Fibroblast of pulmonary artery (primary cell): ENCODE results near the gene GOLGA2.
"Not testable (repeated sequence)": the region's sequence is repeated elsewhere in the genome, so short reads cannot be mapped to it uniquely, and the experiment has no call there.

Source experiments
- DNase-seq: peaks from one replicate; pipeline ENCODE4 v3.0.0-alpha.2; 2010; ENCODE audit warnings: low read depth
- H3K4me3 ChIP-seq: replicated peaks from 2 replicates; pipeline ENCODE4 v1.5.1; 2011; ENCODE audit warnings: low read depth, mild to moderate bottlenecking, control low read depth, low read length, moderate library complexity
- TF ChIP-seq, protein P1 (sequence below): IDR thresholded peaks from 2 replicates; pipeline ENCODE4 v1.5.1; 2011; ENCODE audit warnings: mild to moderate bottlenecking, control low read depth, low read length, inconsistent platforms; ENCODE audit errors: missing control alignments

Gene GOLGA2

DNA sequence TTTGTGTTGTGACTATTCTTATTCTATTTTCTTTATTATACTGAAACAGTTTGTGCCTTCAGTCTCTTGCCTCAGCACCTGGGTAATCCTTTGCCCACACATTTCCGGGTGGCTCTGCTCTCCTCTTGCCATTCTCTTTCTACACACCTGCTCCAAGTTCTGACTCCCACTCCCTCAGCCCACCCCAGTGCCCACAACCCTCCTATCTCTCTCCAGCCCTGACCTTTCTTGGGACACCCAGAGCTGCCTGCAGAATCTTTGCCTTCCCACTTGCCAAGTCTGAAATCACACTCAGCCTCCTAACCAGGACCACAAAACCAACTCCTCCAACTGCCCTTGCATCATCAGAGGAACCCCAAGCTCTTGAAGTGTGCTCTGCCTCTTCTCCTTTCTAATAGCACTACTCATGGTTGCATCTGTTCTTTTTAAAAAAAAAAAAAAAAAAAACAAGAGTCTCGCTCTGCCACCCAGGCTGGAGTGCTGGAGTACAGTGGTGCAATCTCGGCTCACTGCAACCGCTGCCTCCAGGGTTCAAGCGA lies 4.3 kb upstream of the GOLGA2 start:
- H3K4me3 ChIP-seq, result no peak overlapping the region
- TF ChIP-seq, protein P1, sequence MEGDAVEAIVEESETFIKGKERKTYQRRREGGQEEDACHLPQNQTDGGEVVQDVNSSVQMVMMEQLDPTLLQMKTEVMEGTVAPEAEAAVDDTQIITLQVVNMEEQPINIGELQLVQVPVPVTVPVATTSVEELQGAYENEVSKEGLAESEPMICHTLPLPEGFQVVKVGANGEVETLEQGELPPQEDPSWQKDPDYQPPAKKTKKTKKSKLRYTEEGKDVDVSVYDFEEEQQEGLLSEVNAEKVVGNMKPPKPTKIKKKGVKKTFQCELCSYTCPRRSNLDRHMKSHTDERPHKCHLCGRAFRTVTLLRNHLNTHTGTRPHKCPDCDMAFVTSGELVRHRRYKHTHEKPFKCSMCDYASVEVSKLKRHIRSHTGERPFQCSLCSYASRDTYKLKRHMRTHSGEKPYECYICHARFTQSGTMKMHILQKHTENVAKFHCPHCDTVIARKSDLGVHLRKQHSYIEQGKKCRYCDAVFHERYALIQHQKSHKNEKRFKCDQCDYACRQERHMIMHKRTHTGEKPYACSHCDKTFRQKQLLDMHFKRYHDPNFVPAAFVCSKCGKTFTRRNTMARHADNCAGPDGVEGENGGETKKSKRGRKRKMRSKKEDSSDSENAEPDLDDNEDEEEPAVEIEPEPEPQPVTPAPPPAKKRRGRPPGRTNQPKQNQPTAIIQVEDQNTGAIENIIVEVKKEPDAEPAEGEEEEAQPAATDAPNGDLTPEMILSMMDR, result no peak
- DNase-seq, result peak; percentile 45

DNA sequence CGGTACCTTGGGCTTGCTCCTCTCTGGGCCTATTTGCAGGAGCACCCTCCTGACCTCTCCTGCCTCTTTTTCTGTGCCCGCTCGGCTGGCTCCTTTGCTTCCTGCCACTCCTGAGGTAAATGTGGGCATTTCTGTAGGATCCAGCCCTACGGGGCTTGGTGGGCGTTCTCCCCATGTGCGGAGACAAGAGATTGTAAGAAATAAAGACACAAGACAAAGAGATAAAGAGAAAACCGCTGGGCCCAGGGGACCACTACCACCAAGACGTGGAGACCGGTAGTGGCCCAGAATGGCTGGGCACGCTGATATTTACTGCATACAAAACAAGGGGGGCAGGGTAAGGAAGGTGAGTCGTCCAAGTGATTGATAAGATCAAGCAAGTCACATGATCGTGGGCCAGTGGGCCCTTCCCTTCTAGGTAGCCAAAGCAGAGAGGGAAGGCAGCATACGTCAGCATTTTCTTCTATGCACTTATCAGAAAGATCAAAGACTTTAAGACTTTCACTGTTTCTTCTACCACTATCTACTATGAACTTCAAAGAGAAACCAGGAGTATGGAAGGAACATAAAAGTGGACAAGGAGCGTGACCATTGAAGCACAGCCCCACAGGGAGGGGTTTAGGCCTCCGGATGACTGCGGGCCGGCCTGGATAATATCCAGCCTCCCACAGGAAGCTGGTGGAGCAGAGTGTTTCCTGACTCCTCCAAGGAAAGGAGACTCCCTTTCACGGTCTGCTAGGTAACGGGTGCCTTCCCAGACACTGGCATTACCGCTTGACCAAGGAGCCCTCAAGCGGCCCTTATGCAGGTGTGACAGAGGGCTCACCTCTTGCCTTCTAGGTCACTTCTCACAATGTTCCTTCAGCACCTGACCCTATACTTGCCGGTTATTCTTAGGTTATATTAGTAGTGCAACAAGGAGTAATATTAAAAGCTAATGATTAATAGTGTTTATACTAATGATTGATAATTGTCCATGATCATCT lies 3.6 kb upstream of the GOLGA2 start:
- H3K4me3 ChIP-seq, result not testable (repeated sequence)
- peak; percentile 66 for DNase-seq

DNA sequence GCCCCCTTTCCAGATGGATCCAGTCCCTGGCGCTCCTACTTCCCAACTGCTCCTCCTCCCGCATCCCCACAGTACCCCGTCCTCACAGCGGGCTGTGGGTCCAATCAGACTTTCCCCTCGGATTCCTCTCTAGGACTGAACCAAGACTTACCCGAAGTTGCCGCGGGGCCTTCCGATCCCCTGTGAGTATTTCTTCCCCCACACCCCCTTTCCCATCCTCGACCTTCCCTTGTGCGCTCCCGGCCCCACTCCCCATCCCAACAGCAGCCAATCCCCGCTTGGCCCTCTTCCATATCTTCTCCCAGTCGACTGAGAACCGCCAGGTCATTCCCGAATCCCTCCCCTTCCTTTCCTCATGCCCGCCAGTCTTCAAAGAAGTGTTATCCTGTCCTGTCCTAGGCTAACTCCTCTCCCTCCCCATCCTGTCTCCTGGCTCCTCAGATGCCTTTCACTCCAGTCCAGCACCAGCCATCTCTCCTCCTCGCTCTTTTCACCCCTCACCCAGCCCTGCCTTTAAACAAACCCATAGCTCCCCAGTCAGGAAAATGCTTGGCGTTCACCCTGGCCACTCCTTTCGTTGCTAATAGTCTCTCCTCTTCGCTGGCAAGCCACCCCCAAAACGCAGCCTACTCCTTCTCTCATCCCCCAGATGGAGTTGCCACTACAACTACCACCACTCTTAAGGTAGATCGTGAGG lies 915 bp upstream of the GOLGA2 start:
- TF ChIP-seq, protein P1, result no peak
- peak; percentile 43 for DNase-seq

DNA sequence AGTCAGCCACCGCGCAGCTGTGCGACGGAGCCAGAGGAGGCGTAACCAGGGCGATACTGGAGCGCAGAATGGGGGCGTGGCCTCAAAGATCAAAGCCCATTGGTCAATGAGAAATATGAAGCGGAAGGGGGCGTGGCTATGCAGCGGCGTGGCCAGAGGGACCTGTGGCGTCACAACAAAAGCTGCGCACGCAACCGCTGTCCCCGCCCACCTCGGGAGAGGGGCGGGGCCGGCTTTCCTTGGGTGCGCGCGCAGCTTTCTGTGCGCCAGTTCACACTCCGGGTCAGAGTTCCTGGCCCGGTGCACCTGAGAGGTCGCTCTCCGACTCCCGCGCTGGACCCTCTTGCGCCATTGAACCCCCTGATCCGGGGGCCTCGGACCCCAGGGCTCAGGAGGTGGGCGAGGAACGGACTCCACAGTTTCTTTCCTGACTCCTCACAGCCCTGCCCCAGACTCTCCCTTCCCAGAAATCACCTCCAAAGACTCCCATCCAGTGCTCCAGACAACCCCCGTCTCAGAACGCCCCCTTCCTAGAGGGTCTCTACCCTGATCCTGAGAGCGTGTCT lies 284 bp upstream of the GOLGA2 start, which contains the start of gene SWI5:
Gene SWI5, plus strand, starts transcription at position 269 of the 566 bp plus-strand sequence.
- H3K4me3 ChIP-seq, result peak within 1 kb of the TSS; percentile 98
- TF ChIP-seq, protein P1, result no peak
- peak; percentile 100 for DNase-seq

More for the DNA sequence above, 915 bp upstream of the GOLGA2 start:
- peak overlapping the region; percentile 98 for H3K4me3 ChIP-seq

DNA sequence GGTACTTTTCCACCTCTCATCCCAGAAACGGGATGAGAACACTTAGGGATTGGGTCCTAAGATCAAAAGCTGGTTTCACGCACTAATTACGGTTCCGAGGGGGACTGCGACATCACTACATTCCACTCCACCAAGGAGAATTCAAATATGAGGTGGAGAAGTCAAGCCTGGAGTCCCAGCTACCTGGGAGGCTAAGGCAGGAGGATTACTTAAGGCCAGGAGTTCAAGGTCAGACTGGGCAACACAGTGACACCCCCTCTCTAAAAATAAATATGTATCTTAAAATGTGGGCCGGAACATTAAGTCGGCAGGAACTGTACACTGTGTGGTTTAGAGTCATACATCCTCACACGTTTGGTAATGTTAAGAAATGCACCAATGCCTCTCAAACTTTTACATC lies 1.6 kb downstream of the GOLGA2 start:
- TF ChIP-seq, protein P1, result no peak
- H3K4me3 ChIP-seq, result peak overlapping the region; percentile 98
- no peak for DNase-seq

DNA sequence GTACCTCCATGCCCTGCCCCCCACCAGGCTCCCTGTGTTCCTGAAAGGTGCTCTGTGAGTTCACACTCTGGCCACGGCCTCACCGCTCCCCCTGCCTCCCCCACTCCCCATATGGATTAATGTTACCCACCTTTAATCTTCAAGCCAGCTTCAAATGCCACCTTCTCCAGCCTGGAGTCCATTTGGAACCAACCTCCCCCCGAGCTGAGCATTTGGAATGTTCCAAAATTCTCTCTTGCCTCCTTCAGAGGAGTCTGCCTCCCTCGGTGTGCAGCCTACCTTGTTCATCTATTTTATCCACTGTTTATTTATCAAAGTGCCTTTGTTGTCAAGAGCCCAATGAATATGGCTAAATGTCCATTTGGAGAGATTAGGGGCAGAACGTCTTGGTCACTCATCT lies 4.3 kb downstream of the GOLGA2 start:
- TF ChIP-seq, protein P1, result no peak
- H3K4me3 ChIP-seq, result no peak overlapping the region
- DNase-seq, result no peak

DNA sequence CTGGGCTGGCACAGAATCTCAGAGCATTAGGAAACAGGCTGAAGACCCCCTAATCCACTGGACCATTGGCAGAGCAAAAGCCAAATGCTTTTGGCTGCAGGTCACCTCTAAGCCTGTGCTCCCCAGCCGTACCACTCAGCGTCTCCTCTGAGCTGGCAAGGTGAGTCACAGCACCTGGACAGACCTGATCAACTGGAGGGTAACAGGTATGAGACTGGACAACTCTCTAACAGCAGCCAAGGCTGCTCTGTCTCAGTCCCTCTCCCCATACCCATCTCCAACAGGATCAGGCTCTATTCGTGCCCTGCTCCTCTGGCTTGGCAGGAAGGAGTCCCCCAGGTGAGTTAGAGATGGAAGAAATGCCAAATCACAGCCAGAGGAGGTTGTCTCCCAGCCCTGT lies 4.7 kb downstream of the GOLGA2 start:
- TF ChIP-seq, protein P1, result no peak
- DNase-seq, result no peak

More for the DNA sequence above, 4.7 kb downstream of the GOLGA2 start:
- no peak overlapping the region for H3K4me3 ChIP-seq
